Gastrocnemius medialis (tissue), 4 donors: Measurements from ENCODE around the gene EPYC.

Experiments used
- CTCF ChIP-seq, 5 experiments: fragments of 450-650 bp in 3 of 5; fragments of 200-600 bp in 2 of 5; sonication (generic) in 2 of 5; IDR thresholded peaks in 4 of 5; conservative IDR thresholded peaks in 1 of 5; 1 replicate in 4 of 5; 2 replicates in 1 of 5; pipeline ENCODE4 v1.5.1; 2016 to 2019; ENCODE audit warnings: antibody characterized with exemption in 5 of 5, mild to moderate bottlenecking in 3 of 5, moderate library complexity in 3 of 5
- POLR2A ChIP-seq, 2 donors: fragments of 450-650 bp; IDR thresholded peaks; one replicate each; pipeline ENCODE4 v1.6.1; 2017; ENCODE audit warnings: antibody characterized with exemption in 2 of 2, mild to moderate bottlenecking in 2 of 2, moderate library complexity in 2 of 2

DNA sequence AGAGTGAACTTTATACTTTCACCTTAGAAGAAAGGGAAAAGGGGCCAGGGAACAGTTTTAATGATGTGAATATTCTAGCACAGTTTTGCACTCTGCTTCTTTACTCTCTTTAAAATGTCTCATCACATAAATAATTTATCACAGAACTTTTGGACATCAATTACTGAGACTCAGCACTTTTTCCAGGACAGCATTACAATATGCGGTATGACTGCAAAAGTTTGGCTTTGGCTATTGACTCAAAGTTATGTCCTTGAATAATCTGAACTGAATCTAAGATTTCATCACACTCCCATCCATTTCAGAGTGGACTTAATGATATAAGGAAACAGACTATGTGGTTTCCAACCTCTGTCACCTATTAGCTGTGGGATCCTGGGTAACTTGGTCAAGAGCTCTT, 61.5 kb downstream of the EPYC start:
- TF ChIP-seq POLR2A (IDR thresholded peaks at IDR 0.05) (no peak), CTCF (IDR thresholded peaks at IDR 0.05 in 4 of 5, conservative IDR thresholded peaks at IDR 0.05 in 1 of 5) (no peak)
